ENCODE data around the gene UBR2.
"Not testable (repeated sequence)": the region's sequence is repeated elsewhere in the genome, so short reads cannot be mapped to it uniquely, and the experiment has no call there.

The UBR2 gene

DNA sequence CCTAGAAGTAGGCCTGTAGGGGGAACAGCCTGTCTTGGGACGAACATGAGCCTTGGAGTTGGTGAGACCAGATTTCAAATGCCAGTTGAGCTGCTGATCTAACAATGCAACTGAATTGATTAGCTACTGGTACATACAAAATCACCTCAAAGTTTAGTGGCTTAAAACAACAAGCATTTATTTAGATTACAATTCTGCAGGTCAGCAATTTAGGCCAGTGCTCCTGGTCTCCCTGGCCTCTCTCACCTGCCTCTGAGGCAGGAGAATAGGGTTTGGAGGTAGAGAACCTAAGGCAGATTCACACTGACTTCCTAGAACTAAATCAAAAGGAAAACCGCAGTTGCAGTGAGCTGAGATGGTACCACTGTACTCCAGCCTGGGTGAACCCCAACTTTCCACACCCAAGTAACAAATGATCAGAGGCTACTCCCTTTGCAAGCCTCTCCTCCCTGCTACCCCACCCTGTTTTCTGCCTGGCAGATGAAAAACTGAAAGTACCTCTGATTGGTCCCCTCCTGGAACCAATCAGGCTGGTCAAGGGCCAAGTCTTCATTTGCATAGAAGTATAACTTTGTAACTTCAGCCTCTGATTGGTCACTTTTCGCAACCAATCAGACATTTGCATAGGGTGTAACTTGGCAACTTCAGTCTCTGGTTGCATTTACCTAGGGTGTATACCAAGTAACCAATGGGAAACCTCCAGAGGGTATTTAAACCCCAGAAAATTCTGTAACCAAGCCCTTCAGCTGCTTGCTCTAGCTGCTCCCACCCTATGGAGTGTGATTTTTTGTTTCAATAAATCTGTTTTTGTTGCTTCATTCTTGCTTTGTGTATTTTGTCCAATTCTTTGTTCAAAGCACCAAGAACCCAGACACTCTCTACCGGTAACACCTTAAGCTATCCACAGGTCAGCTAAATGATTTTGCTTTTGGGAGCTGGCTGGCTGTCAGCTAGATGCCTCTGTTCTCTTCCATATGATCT lies 8.1 kb upstream of the UBR2 start:
- no peak for DNase-seq

DNA sequence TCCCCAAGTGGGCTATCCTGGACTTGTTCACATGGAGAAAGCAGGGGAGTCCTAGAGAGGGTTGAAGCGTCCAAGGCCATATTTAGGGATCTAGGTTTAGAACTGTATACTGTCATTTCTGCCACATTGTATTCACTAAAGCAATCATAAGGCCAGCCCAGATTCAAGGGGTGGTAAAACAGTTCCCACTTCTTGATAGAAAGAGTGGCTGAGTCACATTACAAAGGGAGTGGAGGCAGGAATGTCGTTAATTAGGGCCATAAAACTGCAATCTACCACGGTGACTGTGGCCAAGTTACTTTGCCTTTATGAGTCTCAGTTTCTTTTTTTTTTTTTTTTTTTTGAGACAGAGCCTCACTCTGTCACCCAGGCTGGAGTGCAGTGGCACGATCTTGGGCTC lies 7.4 kb upstream of the UBR2 start:
- DNase-seq = no peak

DNA sequence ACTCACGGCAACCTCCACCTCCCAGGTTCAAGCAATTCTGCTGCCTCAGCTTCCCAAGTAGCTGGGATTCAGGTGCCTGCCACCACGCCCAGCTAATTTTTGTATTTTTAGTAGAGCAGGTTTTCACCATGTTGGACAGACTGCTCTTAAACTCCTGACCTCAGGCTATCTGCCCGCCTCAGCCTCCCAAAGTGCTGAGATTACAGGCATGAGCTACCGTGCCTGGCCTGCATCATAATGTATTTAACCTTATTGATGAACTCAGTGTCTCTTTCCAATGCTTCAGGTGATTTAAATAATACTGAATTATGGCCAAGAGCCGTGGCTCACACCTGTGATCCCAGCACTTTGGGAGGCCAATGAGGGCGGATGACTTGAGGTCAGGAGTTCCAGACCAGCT lies 4.6 kb upstream of the UBR2 start:
- DNase-seq = not testable (repeated sequence)

DNA sequence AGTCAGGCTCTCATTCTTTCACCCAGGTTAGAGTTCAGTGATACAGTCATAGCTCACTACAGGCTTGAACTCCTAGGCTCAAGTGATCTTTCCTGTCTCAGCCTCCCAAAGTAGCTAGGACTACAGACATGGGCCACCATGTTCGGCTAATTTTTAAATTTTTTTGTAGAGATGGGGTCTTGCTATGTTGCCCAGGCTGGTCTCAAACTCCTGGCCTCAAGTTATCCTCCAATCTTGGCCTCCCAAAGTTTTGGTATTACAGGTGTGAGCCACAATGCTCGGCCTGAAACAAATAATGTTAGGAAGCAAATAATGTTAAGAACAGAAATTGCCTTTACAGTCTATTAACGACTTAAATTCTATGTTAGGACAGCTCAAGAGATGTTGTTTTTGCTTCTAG lies 1.8 kb upstream of the UBR2 start:
- no peak for DNase-seq

DNA sequence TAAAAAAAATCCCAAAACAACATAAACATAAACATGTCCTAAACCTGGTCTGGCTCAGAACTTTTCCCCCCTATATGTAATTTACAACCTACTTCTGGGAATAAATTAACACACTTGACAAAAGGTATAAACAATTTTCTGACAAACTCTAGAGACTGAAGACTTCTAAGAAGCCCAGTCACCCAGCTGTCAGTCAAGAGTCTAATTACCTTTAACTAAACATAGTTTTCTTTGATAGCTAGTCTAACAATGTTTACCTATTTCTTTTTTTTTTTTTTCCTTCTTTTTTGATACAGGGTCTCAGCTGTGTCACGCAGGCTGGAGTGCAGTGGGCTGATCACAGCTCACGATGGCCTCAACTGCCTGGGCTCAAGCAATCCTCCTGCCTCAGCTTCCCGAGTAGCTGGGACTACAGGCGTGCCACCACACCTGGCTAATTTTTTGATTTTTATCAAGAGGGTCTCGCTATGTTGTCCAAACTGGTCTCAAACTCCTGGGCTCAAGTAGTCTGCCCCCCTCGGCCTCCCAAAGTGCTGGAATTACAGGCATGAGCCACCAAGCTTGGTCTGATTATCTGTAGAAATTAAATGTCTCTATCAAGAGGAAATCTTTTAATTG lies 932 bp upstream of the UBR2 start:
- no peak for DNase-seq

DNA sequence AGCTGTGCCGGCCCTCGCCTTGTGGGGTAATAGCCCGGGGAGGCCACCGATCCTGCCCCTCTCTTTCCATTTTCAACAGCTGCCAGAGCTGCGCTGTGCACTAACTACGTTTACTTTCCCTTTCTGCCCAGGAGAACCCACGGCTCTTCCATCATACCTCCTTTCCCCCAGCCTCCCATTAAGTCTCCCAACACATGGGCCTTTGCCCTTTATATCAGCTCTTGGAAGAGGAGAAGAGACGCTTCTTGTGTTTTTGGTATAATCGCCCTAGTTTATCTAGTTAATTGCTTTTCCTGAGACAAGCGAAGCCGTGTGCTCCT lies 637 bp downstream of the UBR2 start:
- DNase-seq = no peak

DNA sequence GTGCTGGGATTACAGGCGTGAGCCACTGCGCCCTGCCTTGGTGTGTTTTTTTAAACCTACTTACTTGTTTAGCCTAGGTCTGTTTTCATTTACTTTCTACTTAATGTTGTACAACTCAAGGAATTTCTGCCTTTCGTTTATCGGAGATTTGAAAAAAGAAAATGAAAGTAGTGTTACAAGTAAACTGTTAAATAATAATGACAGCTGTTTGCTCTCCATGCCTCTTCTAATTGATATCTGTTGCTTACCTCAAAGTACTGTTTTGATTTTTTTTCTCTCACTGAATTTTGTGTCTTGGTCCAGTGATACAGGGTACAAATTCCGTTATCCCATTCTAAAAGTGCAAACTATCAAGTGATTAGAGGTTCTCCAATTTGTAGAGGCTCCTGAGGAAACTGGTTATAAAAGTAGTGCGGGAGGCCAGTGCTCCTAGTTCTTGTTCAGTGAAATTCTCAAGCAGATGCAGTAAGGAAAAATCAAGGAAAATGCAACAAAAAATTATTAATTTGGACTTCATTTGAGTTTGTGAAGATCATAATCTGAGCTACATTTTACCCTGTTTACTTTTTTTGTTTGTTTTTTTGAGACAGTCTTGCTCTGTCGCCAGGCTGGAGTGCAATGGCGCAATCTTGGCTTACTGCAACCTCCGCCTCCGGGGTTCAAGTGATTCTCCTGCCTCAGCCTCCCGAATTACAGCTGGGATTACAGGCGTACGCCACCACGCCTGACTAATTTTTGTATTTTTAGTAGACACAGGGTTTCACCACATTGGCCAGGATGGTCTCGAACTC lies 2.2 kb downstream of the UBR2 start:
- DNase-seq = no peak

DNA sequence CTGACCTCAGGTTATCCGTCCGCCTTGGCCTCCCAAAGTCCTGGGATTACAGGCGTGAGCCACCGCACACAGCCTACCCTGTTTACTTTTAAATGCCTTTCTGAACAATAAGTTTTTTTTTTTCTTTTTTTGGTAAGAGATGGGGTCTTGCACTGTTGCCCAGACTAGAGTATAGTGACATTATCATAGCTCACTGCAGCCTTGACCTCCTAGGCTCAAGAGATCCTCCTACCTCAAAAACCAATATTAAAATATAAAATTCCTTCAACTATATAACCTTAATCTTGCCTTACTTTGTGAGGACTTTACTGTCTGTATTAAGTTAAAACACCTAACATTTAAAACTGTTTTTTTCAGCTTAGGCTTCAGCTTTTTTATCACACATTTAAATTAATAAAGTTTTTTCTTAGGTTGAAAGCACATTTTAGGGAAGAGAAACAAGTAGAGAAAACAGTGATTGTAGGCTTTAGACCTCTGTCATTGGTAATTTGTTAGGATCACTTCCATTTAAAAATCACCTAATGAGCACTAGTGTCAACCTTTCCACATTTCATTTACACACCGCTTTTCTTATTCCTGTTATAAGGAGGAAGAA lies 2.9 kb downstream of the UBR2 start:
- no peak for DNase-seq

DNA sequence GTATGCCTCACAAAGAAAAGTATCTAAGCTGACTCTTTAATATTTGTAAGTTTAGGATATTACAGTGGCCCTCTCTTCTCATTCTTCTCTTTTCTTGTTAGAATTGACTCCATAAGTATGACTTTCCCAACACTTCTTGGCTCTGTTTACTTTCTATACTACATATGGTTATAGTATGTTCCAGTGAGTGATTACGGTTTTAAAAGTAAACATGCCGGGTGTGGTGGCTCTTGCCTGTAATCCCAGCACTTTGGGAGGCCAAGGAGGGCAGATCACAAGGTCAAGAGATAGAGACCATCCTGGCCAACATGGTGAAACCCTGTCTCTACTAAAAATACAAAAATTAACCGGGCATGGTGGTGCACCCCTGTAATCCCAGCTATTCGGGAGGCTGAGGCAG lies 3.4 kb downstream of the UBR2 start:
- DNase-seq = not testable (repeated sequence)

DNA sequence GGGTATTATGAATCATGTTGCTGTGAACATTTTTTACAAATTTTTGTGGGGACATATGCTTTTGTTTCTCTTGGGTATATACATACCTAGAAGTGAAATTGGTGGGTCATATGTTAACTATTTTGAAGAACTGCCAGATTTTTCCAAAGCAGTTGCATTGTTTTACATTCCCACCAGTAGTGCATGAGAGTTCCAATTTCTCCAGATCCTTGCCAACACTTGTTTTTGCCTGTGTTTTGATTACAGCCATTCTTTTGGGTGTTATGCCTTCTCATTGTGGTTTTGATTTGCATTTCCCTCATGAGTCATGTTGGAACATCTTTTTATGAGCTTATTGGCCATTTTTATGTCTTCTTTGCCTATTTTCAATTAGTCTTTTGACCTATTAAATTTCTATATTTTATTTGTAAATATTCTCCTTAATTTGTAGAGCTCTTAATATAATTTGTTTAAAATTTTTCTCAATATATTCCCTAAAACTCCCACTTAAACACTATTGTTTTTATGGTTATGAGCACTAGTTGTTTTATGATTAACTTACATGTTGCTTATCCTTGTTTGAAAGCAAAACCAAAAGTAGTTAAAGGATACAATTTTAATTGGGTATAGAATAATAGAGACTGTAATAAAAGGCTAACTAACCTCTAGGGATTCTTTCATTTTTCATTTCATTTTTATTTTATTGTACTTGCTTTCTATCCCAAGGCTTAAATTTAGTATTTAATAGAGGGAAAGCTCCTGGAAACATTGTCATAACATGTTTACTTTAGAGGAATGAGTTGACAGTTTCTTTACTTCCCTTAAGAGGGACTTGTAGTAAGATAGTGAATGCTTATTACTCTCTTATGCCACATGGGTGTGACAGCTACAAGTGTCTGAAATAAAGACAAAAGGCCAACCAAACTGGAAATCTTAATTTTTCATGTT lies 5.5 kb downstream of the UBR2 start:
- no peak for DNase-seq

DNA sequence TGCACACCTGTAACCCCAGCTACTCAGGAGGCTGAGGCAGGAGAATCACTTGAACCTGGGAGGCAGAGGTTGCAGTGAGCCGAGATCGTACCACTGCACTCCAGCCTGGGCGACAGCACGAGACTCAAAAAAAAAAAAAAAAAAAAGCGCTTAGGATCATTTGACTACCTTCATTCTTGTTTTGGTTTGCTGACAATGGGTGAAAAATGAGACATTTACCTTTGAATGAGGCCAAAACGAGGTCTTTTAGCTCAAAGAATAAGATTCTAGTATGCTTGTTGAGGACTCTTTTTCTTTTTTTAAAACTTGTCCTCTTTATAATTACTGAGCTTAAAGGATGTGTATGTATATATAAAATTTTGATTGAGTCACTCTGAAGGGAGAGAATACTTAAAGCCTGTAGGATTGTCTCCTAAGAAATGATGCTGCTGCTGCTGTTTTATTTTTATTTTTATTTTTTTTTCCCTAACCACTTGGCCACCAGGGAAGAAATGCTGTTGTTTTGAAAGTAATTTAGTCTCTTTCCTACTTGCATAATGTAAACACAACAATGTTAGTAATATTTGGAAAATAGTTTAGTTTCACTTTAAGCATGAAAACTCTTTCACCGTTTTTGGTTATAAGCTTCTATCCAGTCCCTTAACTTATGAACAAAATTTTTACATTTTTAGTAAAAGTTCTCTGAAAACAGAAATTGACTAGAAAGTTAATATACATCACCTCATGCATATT lies 7.9 kb downstream of the UBR2 start:
- DNase-seq = no peak

DNA sequence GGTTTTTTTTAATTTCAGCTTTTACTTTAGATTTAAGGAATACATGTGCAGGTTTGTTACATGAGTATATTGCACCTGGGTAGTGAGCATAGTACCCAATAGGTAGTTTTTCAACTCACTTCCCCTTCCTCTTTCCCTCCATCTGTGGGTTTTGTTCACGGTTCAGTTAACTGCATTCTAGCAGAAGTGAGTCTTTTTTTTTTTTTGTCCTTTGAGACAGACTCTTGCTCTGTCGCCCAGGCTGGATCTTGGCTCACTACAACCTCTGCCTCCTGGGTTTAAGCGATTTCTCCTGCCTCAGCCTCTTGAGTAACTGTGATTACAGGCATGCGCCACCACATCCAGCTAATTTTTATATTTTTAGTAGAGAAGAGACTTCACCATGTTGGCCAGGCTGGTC lies 8.7 kb downstream of the UBR2 start:
- DNase-seq = no peak

DNA sequence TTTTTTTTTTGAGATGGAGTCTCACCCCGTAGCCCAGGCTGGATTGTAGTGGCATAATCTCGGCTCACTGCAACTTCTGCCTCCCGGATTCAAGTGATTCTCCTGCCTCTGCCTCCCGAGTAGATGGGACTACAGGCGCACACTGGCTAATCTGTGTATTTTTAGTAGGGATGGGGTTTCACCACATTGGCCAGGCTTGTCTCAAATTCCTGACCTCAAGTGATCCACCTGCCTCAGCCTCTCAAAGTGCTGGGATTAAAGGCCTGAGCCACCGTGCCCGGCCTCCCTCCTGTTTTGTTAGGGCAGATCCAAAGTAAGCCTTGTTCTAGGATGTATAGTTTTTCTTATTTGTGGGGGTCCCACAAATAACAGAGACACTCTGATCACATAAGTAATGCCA lies 12.7 kb downstream of the UBR2 start:
- not testable (repeated sequence) for DNase-seq

DNA sequence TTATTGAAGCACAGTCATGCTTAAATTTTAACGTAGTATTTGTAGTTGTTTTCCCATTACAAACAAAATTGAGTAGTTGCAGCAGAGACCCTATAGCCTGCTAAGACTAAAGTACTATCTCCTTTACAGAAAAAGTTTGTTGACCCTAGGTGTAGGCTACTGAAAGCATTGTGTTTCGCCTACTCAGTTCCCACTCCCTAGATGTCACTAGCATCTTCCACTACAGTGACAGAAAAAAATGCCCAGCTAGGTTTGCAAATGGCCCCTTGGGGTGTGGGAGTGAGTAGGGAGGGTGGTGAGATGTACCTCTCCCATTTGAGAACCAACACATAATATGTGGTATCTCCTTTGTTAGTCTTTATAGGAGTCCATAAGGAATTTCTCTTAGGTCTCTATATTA lies 34.5 kb downstream of the UBR2 start:
- no peak for DNase-seq

DNA sequence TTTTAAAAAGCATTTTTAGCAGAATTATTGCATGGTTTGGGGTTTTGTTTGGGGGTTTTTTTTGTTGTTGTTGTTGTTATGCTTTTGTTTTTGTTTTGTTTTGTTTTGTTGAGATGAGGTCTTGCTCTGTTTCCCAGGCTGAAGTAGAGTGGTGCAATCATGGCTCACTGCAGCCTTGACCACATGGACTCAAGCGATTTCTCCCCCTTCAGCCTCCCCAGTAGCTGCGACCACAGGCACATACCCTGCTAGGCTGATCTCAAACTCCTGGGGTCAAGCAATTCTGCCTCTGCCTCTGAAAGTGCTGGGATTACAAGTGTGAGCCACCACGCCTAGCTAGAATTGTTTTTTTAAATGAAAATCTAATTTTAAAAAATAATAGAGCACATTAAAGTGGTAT lies 35.7 kb downstream of the UBR2 start:
- DNase-seq = no peak

DNA sequence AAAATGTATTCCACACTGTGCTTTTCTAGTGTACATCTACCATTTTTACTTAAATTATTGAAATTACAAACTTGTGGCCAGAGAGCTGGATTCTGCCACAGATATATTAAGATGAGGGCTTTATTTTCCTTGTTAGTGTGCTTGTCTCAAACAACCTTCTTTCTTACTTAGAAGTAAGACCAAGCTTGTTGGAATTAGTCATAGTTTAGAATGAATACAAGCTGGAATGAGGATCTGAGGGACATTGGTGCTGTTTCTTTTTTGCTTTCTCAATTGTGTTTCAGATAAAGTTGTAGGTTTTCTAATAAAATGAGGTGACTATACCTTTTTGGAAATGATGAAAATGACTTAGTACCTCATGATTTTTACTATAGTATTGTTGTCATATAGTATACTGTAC lies 40.3 kb downstream of the UBR2 start:
- DNase-seq = no peak

DNA sequence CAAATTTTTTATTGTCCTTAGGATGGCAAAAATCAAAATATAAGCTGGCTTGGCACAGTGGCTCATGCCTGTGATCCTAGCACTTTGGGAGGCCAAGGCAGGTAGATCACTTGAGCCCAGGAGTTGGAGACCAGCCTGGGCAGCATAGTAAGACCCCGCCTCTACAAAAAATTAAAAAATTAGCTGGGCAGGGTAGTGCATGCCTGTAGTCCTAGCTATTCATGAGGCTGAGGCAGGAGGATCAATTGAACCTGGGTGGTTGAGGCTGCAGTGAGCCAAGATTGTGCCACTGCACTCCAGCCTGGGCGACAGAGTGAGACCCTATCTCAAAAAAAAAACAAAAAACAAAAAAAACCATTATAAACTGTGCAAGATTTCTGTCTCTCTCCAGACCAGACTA lies 40.9 kb downstream of the UBR2 start:
- DNase-seq = not testable (repeated sequence)

DNA sequence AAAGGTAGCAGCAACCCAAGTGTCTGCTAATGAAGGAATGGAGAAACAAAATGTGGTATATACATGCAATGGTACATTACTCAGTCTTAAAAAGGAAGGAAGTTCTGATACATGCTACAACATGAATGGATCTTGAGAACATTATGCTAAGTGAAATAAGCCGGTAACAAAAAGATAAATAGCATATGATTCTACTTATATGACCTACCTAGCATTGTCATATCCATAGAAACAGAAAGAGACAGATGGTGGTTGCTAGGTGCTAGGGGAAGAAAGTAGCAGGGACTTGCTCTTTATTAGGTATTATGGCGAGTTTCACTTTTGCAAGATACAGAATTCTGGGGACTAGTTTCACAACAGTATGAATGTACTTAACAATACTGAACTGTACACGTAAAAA lies 46.6 kb downstream of the UBR2 start:
- DNase-seq = no peak

DNA sequence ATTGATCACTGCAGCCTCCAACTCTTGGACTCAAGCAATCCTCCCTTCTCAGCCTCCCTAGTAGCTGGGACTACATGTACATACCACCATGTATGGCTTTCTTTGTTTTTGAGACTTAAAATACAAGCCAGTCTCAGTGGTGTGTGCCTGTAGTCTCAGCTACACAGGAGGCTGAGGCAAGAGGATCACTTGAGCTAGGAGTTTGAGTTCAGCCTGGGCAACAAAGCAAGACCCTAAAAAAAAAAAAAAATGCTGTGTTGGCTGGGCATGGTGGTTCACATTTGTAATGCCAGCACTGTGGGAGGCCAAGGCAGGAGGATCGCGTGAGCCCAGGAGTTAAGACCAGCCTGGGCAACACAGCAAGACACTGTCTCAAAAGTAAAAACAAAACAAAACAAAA lies 51.7 kb downstream of the UBR2 start:
- DNase-seq = no peak

DNA sequence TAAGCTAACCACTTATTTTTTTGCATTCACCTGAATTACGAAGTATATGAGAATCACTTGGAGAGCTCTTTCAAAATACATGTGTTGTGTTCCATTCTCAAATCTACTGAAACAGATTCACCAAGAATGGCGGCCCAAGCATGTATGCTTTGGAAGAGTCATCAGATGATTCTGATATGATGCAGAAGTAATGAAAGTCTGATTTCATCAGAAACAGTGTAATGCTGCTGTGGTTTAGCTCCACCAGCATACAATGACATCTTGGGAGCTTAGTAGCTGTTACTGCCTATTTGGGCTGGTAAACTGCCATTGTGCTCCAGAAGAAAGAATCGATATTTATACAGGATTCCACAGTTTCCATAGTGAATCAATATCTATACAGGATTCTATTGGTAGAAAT lies 52.9 kb downstream of the UBR2 start:
- DNase-seq = no peak

DNA sequence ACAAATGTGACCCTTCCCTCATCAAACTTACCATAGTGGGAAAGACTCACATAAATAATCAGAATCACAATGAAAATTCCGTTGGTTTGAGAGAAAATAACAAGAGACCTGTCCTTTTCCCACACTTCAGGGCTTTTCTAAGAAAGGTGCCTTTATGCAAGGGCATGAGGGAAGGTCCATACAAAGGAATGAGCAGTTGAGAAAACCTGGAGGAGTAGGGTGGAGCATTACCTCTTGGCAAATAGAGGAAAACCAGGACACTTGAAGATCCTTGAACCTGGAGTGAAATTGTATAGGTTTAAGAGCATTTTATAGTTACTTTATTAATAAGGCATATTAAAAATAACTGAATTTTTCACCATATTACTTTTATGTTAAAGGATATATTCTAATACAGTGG lies 54.3 kb downstream of the UBR2 start:
- no peak for DNase-seq

DNA sequence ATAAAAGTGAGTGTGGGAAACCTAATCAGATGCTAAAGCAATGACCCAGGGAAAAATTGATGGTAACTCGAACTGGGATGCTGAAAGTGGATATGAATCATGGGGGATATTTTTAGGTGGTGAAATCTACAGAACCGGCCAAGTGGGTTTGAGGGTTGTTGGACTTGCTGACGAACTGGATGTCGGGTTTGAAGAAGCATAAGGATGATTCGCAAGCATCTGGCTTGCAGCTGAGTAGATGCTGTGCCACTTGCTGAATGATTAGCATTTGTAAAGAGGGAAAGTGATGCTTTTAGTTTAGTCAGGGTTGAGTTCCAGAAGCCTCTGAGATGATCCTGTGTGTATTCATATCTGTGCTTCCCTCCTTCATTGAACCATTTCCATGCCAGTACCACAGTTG lies 54.9 kb downstream of the UBR2 start:
- no peak for DNase-seq
